HG03064 (cell line): ENCODE results near the gene ARGFX.
"Not testable (repeated sequence)": the region's sequence is repeated elsewhere in the genome, so short reads cannot be mapped to it uniquely, and the experiment has no call there.

Source experiments
- ATAC-seq: cut with Tn5 transposase; IDR thresholded peaks from one replicate; pipeline ENCODE4 v1.9.1; 2021; ENCODE audit warnings: low read depth; ENCODE audit not compliant: unreplicated experiment

ARGFX gene

DNA sequence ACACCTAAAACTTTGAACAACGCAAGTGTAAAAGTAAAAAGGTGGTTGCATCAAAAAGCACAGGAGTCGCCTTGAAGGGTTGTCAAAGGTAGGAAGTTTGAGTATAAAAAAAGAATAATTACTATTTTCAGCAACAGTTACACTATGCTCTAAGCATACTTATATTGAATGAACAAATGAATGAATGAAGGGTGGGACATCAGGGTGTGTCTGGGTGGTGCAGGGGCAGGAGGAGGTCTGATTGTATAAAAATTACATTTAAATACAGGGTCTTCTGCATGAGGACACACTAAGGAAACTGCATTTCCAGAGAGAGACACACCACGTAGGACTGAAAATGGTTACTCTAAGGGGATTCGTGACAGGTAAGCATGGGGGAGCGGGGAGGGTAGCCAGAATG, at the start of gene ARGFX:
ARGFX (plus strand) TSS at position 301 of the 400 bp plus-strand sequence. CDS start 2,765 bp downstream, outside the sequence.
- ATAC-seq, result no peak

DNA sequence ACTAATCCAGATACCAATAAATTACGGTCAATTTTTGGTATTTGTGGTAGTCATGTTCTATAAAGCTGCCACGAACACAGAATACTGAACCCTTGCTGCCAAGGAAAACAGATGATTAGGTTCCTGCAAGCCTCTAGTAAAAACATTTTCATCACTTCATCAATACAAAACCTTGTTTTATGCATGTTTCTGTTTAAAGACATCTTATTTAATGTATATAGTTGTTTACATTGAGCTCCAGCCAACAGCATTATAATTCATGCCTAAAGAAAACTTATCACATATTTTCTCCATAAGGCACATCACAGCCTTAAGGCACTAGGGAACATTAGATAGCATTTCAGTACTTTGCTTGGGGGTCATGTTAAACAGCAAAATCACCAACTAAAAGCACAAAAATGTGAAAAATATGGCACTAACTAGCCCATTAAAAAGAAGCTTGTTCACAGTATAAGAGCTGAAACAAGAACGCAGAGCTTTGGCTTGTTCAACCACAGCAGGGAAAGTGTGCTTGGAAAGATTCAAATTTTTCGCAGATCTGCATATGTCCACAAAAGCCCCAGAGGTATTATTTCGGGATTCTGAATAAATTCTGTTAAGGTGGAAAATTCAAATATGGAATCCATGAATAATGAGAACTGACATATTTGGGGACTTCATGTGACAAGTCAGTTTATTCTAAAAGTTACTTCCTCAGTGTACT, 49.6 kb upstream of the ARGFX start:
- no peak for ATAC-seq

DNA sequence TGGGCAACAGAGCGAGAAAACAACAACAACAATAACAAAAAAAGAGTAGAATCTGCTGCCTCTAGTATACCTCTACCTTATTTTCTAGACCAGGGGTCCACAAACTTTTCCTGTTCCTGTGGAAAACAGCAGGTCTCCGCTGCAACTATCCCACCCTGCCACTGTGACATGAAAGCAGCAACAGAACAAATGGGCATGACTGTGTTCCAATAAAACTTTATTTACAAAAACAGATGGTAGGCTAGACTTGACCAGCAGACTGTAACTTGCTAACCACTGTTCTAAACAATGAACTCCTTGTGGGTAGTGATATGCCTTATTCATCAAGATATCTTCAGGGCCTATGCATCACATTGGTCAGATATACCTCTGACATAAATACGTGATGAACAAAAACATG, 47.2 kb upstream of the ARGFX start:
- ATAC-seq, result no peak

DNA sequence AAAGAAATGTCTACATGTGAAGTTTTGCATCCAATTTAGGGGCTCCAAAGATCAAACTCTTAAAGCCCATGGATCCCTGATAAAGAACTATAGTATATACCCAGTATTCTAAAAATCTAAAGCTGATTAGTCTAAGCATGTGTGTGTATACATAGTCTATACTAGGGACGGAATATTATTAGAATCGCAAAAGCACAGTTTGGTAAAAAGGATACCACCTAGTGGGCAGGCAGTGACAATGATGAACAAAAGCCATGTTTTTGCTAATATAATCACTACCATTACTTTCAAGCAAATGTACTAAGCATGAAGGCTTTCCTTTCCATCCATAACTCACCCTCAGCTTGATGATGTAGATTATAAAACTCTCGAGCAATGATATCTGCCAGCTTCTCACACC, 38.4 kb upstream of the ARGFX start:
- no peak for ATAC-seq

DNA sequence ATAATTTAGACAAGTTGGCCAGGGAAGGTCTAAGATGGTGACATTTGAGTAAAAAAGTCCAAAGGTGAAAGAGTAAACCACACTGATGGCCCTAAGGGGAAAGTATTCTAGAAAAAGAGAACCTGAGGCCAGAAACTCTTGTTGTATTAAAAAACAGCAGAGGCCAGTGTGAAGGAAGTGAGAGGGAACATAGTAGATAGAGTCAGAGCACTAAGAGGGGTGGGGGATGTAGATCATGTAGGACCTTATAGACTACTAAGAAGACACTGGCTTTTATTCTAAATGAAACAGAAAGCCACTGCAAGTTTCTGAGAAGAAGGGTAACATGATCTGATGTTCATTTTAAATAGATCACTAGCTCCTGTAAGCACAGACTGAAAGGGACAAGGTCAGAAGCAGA, 36.5 kb upstream of the ARGFX start:
- ATAC-seq, result no peak

DNA sequence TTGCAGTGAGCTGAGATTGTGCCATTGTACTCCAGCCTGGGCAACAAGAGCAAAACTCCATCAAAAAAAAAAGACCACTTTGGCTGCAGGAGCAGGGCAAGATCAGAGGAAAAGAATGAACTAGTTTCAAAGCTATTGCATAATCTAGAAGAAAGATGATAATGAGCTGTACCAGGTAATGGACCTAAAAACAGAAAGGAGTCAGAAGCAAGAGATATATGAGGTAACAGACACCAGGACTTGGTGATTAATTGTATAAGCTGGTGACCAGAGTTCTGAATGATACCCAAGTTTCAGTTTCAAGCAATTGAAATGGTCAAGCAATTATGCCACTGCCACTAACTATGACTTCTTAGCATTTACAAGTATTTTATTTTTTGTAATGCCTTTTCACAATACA, 24.8 kb upstream of the ARGFX start:
- no peak for ATAC-seq

DNA sequence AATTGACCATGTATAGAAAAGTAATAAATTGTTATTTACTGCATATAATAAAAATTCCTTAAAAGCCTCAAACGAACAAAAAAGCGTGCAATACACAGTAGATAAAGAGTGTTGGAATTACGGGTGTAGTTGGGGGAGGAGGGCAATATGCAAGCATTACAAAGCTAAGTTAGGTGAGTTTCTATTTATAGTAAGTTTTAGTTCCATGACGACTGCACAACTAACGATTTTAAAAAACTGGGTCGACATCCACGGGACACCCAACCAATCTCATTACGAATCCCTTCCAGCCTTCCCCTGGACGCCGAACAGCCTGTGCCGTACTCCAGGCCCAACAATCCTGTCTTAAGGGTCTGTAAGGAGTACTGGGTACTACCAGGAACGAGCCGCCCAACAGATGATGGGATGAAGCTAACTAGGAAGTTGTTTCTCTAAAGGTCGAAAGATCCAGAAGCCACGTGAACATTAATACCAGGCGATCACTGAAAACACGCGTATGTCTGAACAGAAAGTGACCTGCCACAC, 22.6 kb upstream of the ARGFX start:
- no peak for ATAC-seq

DNA sequence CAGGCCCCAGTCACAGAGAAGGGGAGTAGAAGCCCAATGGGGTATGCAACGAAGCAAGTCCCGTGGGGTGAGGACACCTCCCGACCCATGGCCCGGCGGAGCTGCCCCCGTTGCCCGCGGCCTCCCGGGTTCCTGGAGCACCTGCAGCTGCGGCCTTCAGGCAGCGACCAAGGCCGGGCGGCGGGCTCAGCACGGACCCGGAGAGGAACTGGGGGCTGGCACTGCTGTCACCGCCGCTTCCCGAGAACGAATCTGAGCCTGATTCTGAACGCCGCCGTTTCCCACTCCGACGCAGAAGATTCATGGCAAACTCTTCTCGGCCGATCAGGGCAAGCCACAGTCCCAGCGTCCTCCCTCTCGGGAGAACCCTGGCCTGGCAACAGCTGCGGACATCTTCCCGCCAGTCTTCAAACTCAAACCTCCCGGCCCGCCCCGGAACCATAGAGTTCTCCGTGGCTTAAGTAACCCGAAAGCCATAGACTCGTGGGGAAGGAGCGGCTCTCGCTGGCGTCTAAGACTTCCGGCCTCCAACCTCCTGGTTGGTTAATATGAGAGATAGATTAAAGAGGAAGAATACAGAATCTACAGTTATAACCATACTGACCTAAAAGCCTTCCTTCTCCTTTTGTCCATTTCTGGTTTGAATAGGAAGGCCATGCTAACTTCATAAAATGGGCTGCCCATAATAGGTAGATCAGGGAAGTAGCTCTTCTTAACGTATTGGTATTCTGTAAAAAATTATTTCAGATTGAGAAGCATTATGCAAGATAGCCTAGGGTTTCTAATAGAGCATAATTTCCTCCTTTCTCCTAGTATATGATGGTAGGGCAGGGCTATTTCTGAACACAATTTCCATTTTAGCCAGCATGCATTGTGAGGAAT, 21.9 kb upstream of the ARGFX start, which contains the start of gene POLQ:
POLQ (minus strand) TSS at position 415 of the 882 bp plus-strand sequence; CDS start at position 304, 111 bp downstream.
- peak; percentile 73 for ATAC-seq

DNA sequence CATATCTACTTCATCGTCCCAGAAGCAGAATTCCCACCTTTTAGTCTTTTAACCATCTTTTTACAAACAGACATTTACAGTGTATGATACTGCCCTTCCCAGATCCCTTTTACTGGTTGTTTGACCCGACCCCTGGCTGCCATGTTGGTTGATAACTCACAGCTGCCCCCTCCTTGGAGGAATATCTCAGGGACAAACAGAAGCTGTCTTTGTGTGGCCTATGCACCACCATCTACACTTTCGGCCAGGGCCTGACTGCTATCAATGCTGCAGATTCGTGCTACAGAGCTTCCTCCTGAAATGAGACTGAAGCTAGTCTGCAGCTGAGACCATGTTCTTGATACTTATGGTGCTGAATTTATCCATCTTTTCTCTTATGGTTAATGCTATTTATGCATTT, 15.4 kb upstream of the ARGFX start:
- ATAC-seq, result no peak

DNA sequence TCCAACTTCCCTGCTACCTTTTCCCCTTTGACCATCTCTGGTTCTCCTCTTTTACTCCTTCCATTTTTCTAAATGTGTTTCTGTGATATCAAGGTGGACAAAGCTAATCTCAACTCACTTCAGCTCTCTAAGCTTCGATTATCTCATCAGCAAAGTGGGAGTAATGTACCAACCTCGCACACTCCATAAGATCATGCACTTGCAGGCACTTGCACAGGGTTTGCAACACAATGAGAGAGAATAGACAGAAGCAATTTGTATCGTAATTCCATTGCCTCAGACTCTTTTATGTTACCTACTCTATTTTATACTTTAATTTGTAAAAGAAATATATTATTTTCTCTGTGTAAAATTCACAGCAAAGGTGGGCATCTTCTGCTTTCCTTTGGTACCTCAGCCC, 15.0 kb upstream of the ARGFX start:
- ATAC-seq, result no peak

DNA sequence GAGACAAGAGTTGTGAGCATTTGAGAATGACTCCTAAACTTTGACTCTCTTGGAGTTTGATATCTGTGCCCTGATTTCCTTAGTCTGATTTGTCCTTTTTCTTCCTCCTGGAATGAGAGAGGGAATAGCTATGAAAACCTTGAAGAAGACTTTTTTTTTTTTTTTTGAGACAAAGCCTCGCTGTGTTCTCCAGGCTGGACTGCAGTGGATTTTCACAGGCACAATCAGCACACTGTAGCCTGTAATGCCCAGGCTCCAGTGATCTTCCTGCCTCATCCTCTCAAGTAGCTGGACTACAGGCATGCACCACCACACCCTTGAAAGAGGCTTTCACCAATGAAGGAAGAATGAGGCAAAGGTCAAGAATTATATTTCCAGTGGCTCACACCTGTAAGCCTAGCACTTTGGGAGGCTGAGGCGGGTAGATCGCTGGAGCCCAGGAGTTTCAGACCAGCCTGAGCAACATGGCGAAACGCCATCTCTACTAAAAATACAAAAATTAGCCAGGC, 10.3 kb upstream of the ARGFX start:
- no peak for ATAC-seq

DNA sequence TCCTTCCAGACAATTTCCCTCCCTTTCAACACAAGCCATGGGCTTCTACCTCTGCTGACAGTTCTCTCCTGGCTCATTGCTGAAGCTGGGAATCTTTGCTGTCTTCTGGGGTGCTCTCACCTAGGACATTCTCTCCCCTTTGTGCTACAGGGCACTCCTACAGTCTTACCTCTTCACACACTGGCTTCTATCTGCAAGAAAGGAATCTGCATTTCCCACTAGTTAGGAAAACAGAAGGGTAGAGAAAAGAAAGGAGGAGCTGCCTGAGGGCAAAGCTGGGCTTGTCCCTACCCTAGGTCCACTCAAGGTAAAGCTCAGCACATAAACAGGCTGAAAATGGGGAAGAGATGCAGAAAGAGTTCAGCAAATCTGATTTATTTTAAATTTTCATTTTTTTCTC, 5.6 kb upstream of the ARGFX start:
- ATAC-seq, result no peak

DNA sequence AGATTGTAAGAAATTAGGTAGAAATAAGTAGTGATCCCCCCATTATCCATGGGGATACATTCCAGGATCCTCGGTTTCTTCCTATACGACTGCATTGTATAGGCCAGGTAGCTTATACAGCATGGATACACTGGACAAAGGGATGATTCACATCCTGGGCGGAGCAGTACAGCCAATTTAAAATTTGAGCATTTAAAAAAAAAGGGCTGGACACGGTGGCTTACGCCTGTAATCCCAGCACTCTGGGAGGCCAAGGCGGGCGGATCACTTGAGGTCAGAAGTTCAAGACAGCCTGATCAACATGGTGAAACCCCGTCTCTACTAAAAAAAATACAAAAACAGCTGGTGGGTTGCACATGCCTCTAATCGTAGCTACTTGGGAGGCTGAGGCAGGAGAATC, 976 bp upstream of the ARGFX start:
- ATAC-seq, result no peak

DNA sequence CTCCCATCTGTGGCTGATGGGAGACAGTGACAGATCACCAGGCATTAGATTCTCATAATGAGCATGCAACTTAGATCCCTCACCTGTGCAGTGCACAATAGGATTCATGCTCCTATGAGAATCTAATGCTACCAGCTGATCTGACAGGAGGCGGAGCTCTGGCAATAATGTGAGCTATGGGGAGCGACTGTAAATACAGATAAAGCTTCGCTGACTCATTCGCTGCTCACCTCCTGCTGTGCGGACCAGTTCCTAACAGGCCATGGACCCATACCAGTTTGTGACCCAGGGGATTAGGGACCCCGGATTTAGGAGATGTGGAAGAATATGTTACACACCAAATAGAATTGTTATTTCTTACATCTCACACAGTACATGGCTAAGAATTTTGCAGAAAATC, 6.7 kb downstream of the ARGFX start:
- ATAC-seq, result no peak

DNA sequence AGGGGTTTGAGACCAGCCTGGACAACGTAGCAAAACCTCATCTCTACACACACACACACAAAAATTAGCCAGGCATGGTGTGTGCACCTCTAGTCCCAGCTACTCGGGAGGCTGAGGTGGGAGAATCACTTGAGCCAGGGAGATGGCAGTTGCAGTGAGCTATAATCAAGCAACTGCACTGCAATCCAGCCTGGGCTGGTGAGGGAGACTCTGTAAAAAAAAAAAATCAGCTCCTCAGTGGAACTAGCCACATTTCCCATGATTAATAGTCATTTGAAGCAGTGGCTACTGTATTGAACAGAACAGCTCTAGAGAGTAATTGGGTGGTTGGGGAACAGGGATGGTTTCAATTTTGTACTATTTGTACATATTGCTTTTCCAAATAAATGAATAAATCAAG, 13.9 kb downstream of the ARGFX start:
- no peak for ATAC-seq

DNA sequence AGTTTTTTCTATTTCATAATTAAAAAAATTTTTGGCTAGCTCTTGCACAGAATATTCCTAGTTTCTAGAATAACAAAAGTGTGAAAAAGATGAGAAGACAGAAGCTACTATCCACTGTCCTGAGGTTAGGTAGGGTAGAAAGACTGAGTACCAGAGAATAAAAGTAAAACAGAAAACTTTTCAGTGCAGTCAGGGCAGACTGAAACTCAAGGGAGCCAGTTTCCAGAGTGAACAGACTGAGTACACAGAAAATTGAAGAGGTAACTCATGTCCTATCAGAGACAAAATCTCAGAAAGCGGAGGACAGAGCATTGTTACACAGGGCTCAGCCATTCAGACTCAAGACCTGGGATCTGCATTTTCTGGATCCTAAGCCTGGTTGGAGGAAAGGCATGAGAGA, 16.7 kb downstream of the ARGFX start:
- ATAC-seq, result no peak

DNA sequence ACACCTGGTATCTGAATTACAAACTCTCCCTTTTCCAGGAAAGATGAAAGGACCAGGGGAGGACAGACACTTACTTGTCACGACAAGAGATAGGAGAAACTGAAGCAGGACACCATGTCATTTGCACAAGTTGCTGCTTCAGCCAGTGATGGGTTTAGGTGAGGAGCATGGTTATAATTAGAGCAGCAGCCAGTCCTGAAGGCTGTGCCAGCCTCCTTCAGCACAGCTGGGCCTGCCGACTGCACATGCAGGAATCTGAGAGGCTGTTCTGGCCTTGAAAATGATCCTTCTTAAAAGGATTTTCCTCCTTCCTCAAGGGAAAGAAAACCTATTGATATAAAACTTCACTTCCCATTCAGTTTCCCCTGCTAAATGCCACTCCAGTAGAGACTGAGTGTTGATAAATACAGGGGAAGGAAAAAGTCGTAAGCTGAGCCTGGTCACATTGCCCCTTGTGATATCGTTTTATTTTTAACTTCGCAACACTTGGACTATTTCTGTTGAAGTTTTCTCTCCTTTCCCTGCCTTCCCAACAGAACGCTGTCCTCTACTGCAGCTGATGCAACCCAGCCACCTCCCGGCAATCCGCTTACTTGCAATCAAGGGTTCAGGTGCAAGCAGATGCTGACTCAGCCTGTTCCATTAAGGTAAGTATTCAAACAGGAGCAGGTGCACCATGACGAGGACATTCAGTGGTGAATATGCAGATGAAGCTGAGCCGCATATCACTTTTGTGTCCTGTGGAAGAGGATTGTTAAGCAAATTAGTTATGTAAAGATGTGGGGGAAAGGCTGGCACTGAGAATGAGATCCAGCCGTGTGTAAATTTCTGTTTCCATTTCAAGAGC, 25.3 kb downstream of the ARGFX start, which contains the start of gene FBXO40:
FBXO40 (plus strand) TSS at position 524 of the 847 bp plus-strand sequence. CDS start 27,197 bp downstream, outside the sequence.
- no peak for ATAC-seq

DNA sequence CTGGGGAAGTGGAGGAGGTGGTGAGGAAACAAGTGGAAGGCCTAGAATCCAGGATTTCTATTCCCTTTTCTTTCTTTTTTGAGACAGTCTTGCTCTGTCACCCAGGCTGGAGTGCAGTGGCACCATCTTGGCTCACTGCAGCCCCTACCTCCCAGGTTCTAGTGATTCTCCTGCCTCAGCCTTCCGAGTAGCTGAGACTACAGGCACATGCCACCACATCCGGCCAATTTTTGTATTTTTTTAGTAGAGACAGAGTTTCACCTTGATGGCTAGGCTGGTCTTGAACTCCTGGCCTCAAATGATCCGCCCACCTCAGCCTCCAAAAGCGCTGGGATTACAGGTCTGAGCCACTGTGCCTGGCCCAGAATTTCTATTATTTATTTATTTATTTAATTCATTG, 26.1 kb downstream of the ARGFX start:
- not testable (repeated sequence) for ATAC-seq

DNA sequence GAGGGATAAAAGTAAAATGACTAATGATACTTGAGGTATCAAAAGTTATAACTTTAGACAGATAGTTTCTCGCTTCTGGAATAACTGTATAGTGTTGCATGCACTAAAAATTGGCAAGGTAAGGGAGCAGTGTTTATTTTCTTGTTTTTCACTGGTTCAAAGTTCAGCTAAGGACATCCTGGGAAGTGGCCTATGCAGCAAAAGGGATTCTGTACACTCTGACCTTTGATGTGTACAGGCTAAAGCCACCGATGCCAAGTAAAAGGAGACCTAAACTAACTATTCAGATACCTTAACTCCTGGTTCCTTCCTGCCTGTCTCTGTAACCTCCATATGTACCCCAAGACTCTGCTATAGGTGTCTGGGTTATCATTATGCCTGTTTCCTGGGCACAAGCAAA, 27.1 kb downstream of the ARGFX start:
- ATAC-seq, result no peak

DNA sequence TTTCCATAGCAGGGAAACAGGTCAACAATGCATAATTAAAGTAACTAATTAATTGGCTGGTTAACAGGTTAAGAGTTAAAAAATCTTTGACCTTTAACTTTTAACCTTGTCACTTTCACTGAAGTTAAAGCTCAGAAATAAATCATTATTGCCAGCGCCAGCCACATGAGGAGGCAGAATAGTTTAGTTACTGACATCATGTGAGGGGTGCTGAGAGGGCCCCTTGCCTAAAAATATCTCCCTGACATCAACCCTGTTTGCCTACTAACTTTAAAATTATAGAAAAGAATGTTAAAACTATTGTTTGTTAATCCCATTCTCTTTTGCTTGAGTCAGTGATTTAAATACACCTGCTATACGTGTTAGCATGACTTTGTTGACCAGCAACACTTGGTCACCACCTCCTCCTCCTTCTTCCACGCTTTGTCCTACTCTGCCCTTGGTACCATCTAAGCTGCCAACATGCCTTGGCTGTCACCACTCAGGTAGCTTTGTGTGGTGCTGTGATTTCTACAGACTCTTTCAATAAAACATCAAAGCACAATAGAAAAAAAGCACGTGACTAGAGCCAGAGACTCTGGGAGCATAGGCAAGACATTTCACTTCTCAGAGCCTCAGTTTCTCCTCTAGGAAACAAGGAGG, 28.1 kb downstream of the ARGFX start:
- ATAC-seq, result no peak
